ENCODE measurements around the gene ANKS1B. TPM values are rescaled to one million over a fixed set of nuclear protein-coding genes. Genes with fewer than 3 reads are reported as not detected.

The ANKS1B gene
- total and polyA plus RNA-seq, 2 of the 4 experiments (the other 2 are of a cell fraction) = 0.17 to 0.18 TPM

GRCh38 chr12:99386907-99387306, 597.8 kb downstream of the ANKS1B start:
- Histone ChIP-seq H2BK15ac (ENCODE audit: low read depth, low read length) (no peak overlapping the region), H2BK5ac (ENCODE audit: low read depth, low read length, poor library complexity, severe bottlenecking) (no peak overlapping the region), H4K5ac (ENCODE audit: low read depth, low read length) (no peak overlapping the region), H3K36me3 (ENCODE audit: control insufficient read depth, insufficient read depth, low read length) (no peaks in the 10 kb centered on the region), H3K79me1 (ENCODE audit: low read depth in 1 of 2, low read length in 2 of 2) (no peaks in the 10 kb centered on the region), H4K8ac (ENCODE audit: low read depth in 2 of 2, low read length in 2 of 2) (no peak overlapping the region), H3K27me3 (ENCODE audit: control insufficient read depth, insufficient read depth, low read length) (no peaks in the 10 kb centered on the region), H3K9ac (ENCODE audit: low read depth, low read length) (no peak overlapping the region), H2AFZ (replicated peaks; ENCODE audit: low read length, poor library complexity) (no peak overlapping the region), H4K91ac (ENCODE audit: insufficient read depth, low read depth, low read length) (no peak overlapping the region), H2AK5ac (ENCODE audit: low read depth, low read length) (no peak overlapping the region), H3K4me1 (ENCODE audit: control insufficient read depth, insufficient read depth, low read length) (no peaks in the 10 kb centered on the region), H2AK9ac (replicated peaks; ENCODE audit: low read depth, low read length, poor library complexity) (no peak overlapping the region), H4K20me1 (ENCODE audit: insufficient read depth, low read length) (no peaks in the 10 kb centered on the region), H3K56ac (ENCODE audit: extremely low read depth, insufficient read depth, low read length) (no peak overlapping the region), H3K18ac (ENCODE audit: low read depth, low read length) (no peak overlapping the region), H3K14ac (replicated peaks; ENCODE audit: low read depth, low read length) (no peak overlapping the region), H3K4me2 (ENCODE audit: low read depth, low read length) (no peak overlapping the region), H3K23ac (ENCODE audit: low read depth, low read length) (no peak overlapping the region), H2BK120ac (ENCODE audit: low read depth, low read length) (no peak overlapping the region), H3K27ac (ENCODE audit: insufficient read depth, low read length) (no peak overlapping the region), H3K9me3 (ENCODE audit: control insufficient read depth, insufficient read depth, low read length) (peaks cover 4% of the 10 kb centered on the region), H2BK20ac (ENCODE audit: low read depth, low read length) (no peak overlapping the region), H3K4me3 (ENCODE audit: insufficient read depth, low read depth, low read length) (no peak overlapping the region), H3K9me1 (ENCODE audit: insufficient read depth, low read length) (no peaks in the 10 kb centered on the region), H3K4ac (ENCODE audit: low read depth, low read length) (no peak overlapping the region)
- intact Hi-C loops (cut with micrococcal nuclease) (no loop called here), dilution Hi-C loops (cut with HindIII; ENCODE audit: low sequenced_read_pairs, unreplicated experiment) (no loop called here), in situ Hi-C loops (cut with MboI; ENCODE audit: low sequenced_read_pairs) (no loop called here)
- no peak for ATAC-seq (ENCODE audit: low read depth)
- TF ChIP-seq CHD1 (IDR thresholded peaks at IDR 0.05; ENCODE audit: low read depth, low read length) = no peak
- no peak for TF ChIP-seq RFX5 (IDR thresholded peaks at IDR 0.05; ENCODE audit: low read depth, low read length)
- peak; percentile 31; the same call in 1 of the 2 replicates for TF ChIP-seq SMC3 (IDR thresholded peaks at IDR 0.05; ENCODE audit: low read depth, low read length)
- TF ChIP-seq MAFK (IDR thresholded peaks at IDR 0.05; ENCODE audit: low read depth, low read length) = no peak
- TF ChIP-seq, protein P1, sequence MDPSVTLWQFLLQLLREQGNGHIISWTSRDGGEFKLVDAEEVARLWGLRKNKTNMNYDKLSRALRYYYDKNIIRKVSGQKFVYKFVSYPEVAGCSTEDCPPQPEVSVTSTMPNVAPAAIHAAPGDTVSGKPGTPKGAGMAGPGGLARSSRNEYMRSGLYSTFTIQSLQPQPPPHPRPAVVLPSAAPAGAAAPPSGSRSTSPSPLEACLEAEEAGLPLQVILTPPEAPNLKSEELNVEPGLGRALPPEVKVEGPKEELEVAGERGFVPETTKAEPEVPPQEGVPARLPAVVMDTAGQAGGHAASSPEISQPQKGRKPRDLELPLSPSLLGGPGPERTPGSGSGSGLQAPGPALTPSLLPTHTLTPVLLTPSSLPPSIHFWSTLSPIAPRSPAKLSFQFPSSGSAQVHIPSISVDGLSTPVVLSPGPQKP (IDR thresholded peaks at IDR 0.05; ENCODE audit: borderline replicate concordance, low read depth, low read length) = no peak
- peak; percentile 46 for TF ChIP-seq RAD21 (IDR thresholded peaks at IDR 0.05; ENCODE audit: low read length)
- no peak for TF ChIP-seq POLR2A (IDR thresholded peaks at IDR 0.05; ENCODE audit: low read depth, low read length)
- TF ChIP-seq BHLHE40 (IDR thresholded peaks at IDR 0.05; ENCODE audit: low read depth, low read length) = no peak
- TF ChIP-seq CTCF (conservative IDR thresholded peaks at IDR 0.05; ENCODE audit: low read depth, low read length) = peak; percentile 48
- ChIA-PET POLR2A (ENCODE audit: unreplicated experiment) (no interaction called here), CTCF (interaction anchor here (1.0 to 1.2 kb wide), 3 partner anchors 233 to 381 kb away, joined by 3 to 4 read pairs (median 3); no protein-coding TSS in a partner anchor)
- peak; percentile 8 for DNase-seq
- no TSS peak for BruUV-seq (replicated peaks)
- WGBS, 2 experiments (ENCODE audit: extremely low coverage in 2 of 2, insufficient read length in 1 of 2) = no CpG with 5 or more reads among the region's 2 CpGs

Measured in IMR-90 (cell line).